Neural progenitor cell (in vitro differentiated cells): ENCODE data around the gene ATF6. TPM values are rescaled to one million over a fixed set of nuclear protein-coding genes. Genes with fewer than 3 reads are reported as not detected.

Source experiments
- DNase-seq: peaks from one replicate; pipeline ENCODE4 v3.0.0-alpha.2; 2016; ENCODE audit warnings: low spot score
- H2AFZ ChIP-seq: fragments of 200-600 bp; sonication (generic); replicated peaks from 2 replicates; pipeline ENCODE4 v1.6.1; 2016; ENCODE audit warnings: antibody characterized with exemption
- H3F3A ChIP-seq: fragments of 200-600 bp; sonication (generic); 2 replicates; pipeline ENCODE4 v1.6.1; 2016; ENCODE audit warnings: antibody characterized with exemption, low read depth
- H3K27ac ChIP-seq: fragments of 200-600 bp; sonication (generic); 2 replicates; pipeline ENCODE4 v1.5.1; 2016; ENCODE audit warnings: mild to moderate bottlenecking
- H3K27me3 ChIP-seq: fragments of 200-600 bp; sonication (generic); 2 replicates; pipeline ENCODE4 v1.6.1; 2016; ENCODE audit warnings: mild to moderate bottlenecking, moderate library complexity
- H3K36me3 ChIP-seq: fragments of 200-600 bp; sonication (generic); 2 replicates; pipeline ENCODE4 v1.5.1; 2016
- H3K4me1 ChIP-seq: fragments of 200-600 bp; sonication (generic); 2 replicates; pipeline ENCODE4 v1.6.1; 2016; ENCODE audit warnings: mixed run types
- H3K4me2 ChIP-seq: fragments of 200-600 bp; sonication (generic); 2 replicates; pipeline ENCODE4 v1.6.1; 2016
- H3K4me3 ChIP-seq: fragments of 200-600 bp; sonication (generic); 2 replicates; pipeline ENCODE4 v1.5.1; 2016
- H3K79me2 ChIP-seq: fragments of 200-600 bp; sonication (generic); 2 replicates; pipeline ENCODE4 v1.6.1; 2016; ENCODE audit warnings: low read depth
- H3K9ac ChIP-seq: fragments of 200-600 bp; sonication (generic); 2 replicates; pipeline ENCODE4 v1.6.1; 2016
- H3K9me3 ChIP-seq: fragments of 200-600 bp; sonication (generic); 2 replicates; pipeline ENCODE4 v1.5.1; 2016; ENCODE audit warnings: low read depth
- H4K20me1 ChIP-seq: fragments of 200-600 bp; sonication (generic); 2 replicates; pipeline ENCODE4 v1.6.1; 2016; ENCODE audit warnings: low read depth
- H3K27ac Mint-ChIP-seq: 3 replicates; pipeline ENCODE4 v1.8.0; 2021; ENCODE audit warnings: mixed read lengths
- H3K27me3 Mint-ChIP-seq: 2 replicates; pipeline ENCODE4 v1.8.0; 2022; ENCODE audit warnings: low read depth, mild to moderate bottlenecking, inconsistent platforms, moderate library complexity, mixed read lengths; ENCODE audit not compliant: insufficient read depth
- H3K36me3 Mint-ChIP-seq: 3 replicates; pipeline ENCODE4 v1.8.0; 2021; ENCODE audit warnings: mixed read lengths
- H3K4me1 Mint-ChIP-seq: 3 replicates; pipeline ENCODE4 v1.8.0; 2021; ENCODE audit warnings: mixed read lengths
- H3K4me3 Mint-ChIP-seq: 3 replicates; pipeline ENCODE4 v1.8.0; 2021; ENCODE audit warnings: mild to moderate bottlenecking, moderate library complexity, mixed read lengths
- H3K9me3 Mint-ChIP-seq: 3 replicates; pipeline ENCODE4 v1.8.0; 2020; ENCODE audit warnings: mixed read lengths
- CTCF ChIP-seq: fragments of 200-600 bp; sonication (generic); IDR thresholded peaks from 2 replicates; pipeline ENCODE4 v1.5.1; 2017; ENCODE audit warnings: antibody characterized with exemption, mild to moderate bottlenecking
- EZH2 ChIP-seq: fragments of 200-600 bp; sonication (generic); IDR thresholded peaks from 2 replicates; pipeline ENCODE4 v1.6.1; 2017; ENCODE audit warnings: antibody characterized with exemption, mild to moderate bottlenecking, moderate library complexity
- EZH2phosphoT487 ChIP-seq: fragments of 200-600 bp; sonication (generic); IDR thresholded peaks from 2 replicates; pipeline ENCODE4 v1.6.1; 2017; ENCODE audit warnings: antibody characterized with exemption
- total RNA-seq: library from RNA; depleted of rRNA; stranded (reverse); fragments of >200 nt; gene quantifications from 2 replicates; pipeline ENCODE4 v1.2.3, GENCODE V29; 2015; ENCODE audit warnings: low replicate concordance

The ATF6 gene
- total RNA-seq, 1 donor from 2014 or later: 31.7 TPM

- H3K9me3 ChIP-seq: no peaks in the 10 kb centered on the region
- H3K27ac ChIP-seq: no peak overlapping the region
- H3K4me3 ChIP-seq: no peak overlapping the region
- no peak for DNase-seq
- H4K20me1 ChIP-seq: no peaks in the 10 kb centered on the region
- H3K36me3 Mint-ChIP-seq: no peaks in the 10 kb centered on the region
- H3K4me1 ChIP-seq: no peaks in the 10 kb centered on the region
- H3K4me2 ChIP-seq: no peak overlapping the region
- H3K9me3 Mint-ChIP-seq: no peaks in the 10 kb centered on the region
- H3K27me3 ChIP-seq: no peaks in the 10 kb centered on the region
- H3K79me2 ChIP-seq: no peaks in the 10 kb centered on the region
- H3K27me3 Mint-ChIP-seq: no peaks in the 10 kb centered on the region
- no peak overlapping the region for H3K4me3 Mint-ChIP-seq
- no peak overlapping the region for H2AFZ ChIP-seq
- no peak overlapping the region for H3K27ac Mint-ChIP-seq
- no peaks in the 10 kb centered on the region for H3K36me3 ChIP-seq
- TF ChIP-seq CTCF: no peak
- no peak for TF ChIP-seq EZH2
- TF ChIP-seq EZH2phosphoT487: no peak
- H3K9ac ChIP-seq: no peak overlapping the region
- no peaks in the 10 kb centered on the region for H3K4me1 Mint-ChIP-seq
- no peaks in the 10 kb centered on the region for H3F3A ChIP-seq
Observed at GRCh38 chr1:161929137-161929536, 163.0 kb downstream of the ATF6 start.

- Histone ChIP-seq H3K79me2 (no peaks in the 10 kb centered on the region), H3K36me3 (no peaks in the 10 kb centered on the region), H3K4me2 (no peak overlapping the region), H4K20me1 (no peaks in the 10 kb centered on the region), H2AFZ (no peak overlapping the region), H3K27ac (no peak overlapping the region), H3F3A (no peaks in the 10 kb centered on the region), H3K9me3 (no peaks in the 10 kb centered on the region), H3K27me3 (no peaks in the 10 kb centered on the region), H3K9ac (no peak overlapping the region), H3K4me1 (no peaks in the 10 kb centered on the region), H3K4me3 (no peak overlapping the region)
- Mint-ChIP-seq H3K27me3 (no peaks in the 10 kb centered on the region), H3K4me1 (no peaks in the 10 kb centered on the region), H3K9me3 (no peaks in the 10 kb centered on the region), H3K27ac (no peak overlapping the region), H3K36me3 (no peaks in the 10 kb centered on the region), H3K4me3 (no peak overlapping the region)
- DNase-seq: no peak
- TF ChIP-seq EZH2 (no peak), CTCF (no peak), EZH2phosphoT487 (no peak)
Observed at GRCh38 chr1:161930064-161930463, 163.9 kb downstream of the ATF6 start.

- DNase-seq: no peak
- no peak overlapping the region for H3K9ac ChIP-seq
Observed at GRCh38 chr1:161932668-161933067, 166.5 kb downstream of the ATF6 start.

GRCh38 chr1:161933592-161934588 is 167.8 kb downstream of the ATF6 start:
- Histone ChIP-seq H3K79me2 (no peaks in the 10 kb centered on the region), H4K20me1 (no peaks in the 10 kb centered on the region), H3K9me3 (no peaks in the 10 kb centered on the region), H3K4me3 (no peak overlapping the region), H3K27ac (no peak overlapping the region), H3K4me1 (no peaks in the 10 kb centered on the region), H2AFZ (no peak overlapping the region), H3K9ac (no peak overlapping the region), H3K4me2 (no peak overlapping the region), H3K27me3 (no peaks in the 10 kb centered on the region), H3F3A (no peaks in the 10 kb centered on the region), H3K36me3 (no peaks in the 10 kb centered on the region)
- Mint-ChIP-seq H3K4me3 (no peak overlapping the region), H3K4me1 (no peaks in the 10 kb centered on the region), H3K36me3 (peaks cover 3% of the 10 kb centered on the region), H3K27ac (no peak overlapping the region), H3K9me3 (no peaks in the 10 kb centered on the region), H3K27me3 (no peaks in the 10 kb centered on the region)
- no peak for DNase-seq
- no peak for TF ChIP-seq EZH2phosphoT487
- no peak for TF ChIP-seq EZH2
- TF ChIP-seq CTCF: no peak

More at GRCh38 chr1:161932668-161933067, 166.5 kb downstream of the ATF6 start:
- no peaks in the 10 kb centered on the region for H3F3A ChIP-seq
- TF ChIP-seq EZH2: no peak
- Mint-ChIP-seq H3K4me3 (no peak overlapping the region), H3K9me3 (no peaks in the 10 kb centered on the region), H3K27me3 (no peaks in the 10 kb centered on the region), H3K27ac (no peak overlapping the region), H3K36me3 (peaks cover 3% of the 10 kb centered on the region), H3K4me1 (no peaks in the 10 kb centered on the region)
- H3K9me3 ChIP-seq: no peaks in the 10 kb centered on the region
- H4K20me1 ChIP-seq: no peaks in the 10 kb centered on the region
- no peak overlapping the region for H3K4me2 ChIP-seq
- H3K4me1 ChIP-seq: no peaks in the 10 kb centered on the region
- H3K27ac ChIP-seq: no peak overlapping the region
- H3K4me3 ChIP-seq: no peak overlapping the region
- no peaks in the 10 kb centered on the region for H3K36me3 ChIP-seq
- H3K79me2 ChIP-seq: no peaks in the 10 kb centered on the region
- H3K27me3 ChIP-seq: no peaks in the 10 kb centered on the region
- H2AFZ ChIP-seq: no peak overlapping the region
